Measurements from ENCODE around the gene CYB5B. TPM values are rescaled to one million over a fixed set of nuclear protein-coding genes. Genes with fewer than 3 reads are reported as not detected.

The CYB5B gene
- total and polyA plus RNA-seq, 2 donors (not counting 3 experiments of a cell fraction or from before 2014, with no cell fraction given), result 175 to 176 TPM

- dilution Hi-C loops (cut with MboI; ENCODE audit: extremely low pct_ligation_motif_present, low sequenced_read_pairs) (no loop called here), intact Hi-C loops (cut with micrococcal nuclease) (no loop called here)
- POLR2A ChIA-PET, result no interaction called here
- Histone ChIP-seq H3K4me1 (ENCODE audit: control insufficient read depth, extremely low read depth, insufficient read depth, low read length) (no peaks in the 10 kb centered on the region), H3K27ac (ENCODE audit: insufficient read depth, low read depth, low read length) (no peak overlapping the region), H3K9ac (replicated peaks; ENCODE audit: extremely low read depth, insufficient read depth, low read length) (no peak overlapping the region), H3K36me3 (ENCODE audit: control insufficient read depth in 2 of 2, extremely low read depth in 1 of 2, insufficient read depth in 2 of 2, low read length in 2 of 2) (no peaks in the 10 kb centered on the region), H4K20me1 (replicated peaks; ENCODE audit: control insufficient read depth, extremely low read depth, insufficient read depth, low read length) (no peaks in the 10 kb centered on the region), H3K27me3 (ENCODE audit: control insufficient read depth in 2 of 2, insufficient read depth in 2 of 2, low read length in 2 of 2) (peaks cover 0 to 1% of the 10 kb centered on the region in 2 experiments), H3K9me3 (replicated peaks; ENCODE audit: control insufficient read depth, insufficient read depth, low read length) (no peaks in the 10 kb centered on the region), H3K4me3 (replicated peaks in 1 of 3; ENCODE audit: insufficient read depth in 1 of 3, low read depth in 1 of 3, low read length in 3 of 3) (no peak overlapping the region), H3K9me1 (replicated peaks; ENCODE audit: control insufficient read depth, extremely low read depth, insufficient read depth, low read length) (no peaks in the 10 kb centered on the region), H3K79me2 (ENCODE audit: control insufficient read depth, insufficient read depth, low read length) (no peaks in the 10 kb centered on the region), H2AFZ (ENCODE audit: low read depth, low read length) (no peak overlapping the region), H3K4me2 (ENCODE audit: insufficient read depth, low read length) (no peak overlapping the region)
- DNase-seq (ENCODE audit: low read depth, low spot score) (no peak), FAIRE-seq (no peak)
- CTCF ChIA-PET, result no interaction called here
- BruUV-seq (replicated peaks), result no TSS peak
- TF ChIP-seq CTCF (IDR thresholded peaks at IDR 0.05; ENCODE audit: extremely low read depth in 1 of 2, insufficient read depth in 1 of 2, low read depth in 1 of 2, low read length in 2 of 2) (no peak), FOS (IDR thresholded peaks at IDR 0.05; ENCODE audit: borderline replicate concordance, insufficient read depth, low read length) (no peak), MYC (IDR thresholded peaks at IDR 0.05; ENCODE audit: low read depth, low read length) (no peak), JUN (IDR thresholded peaks at IDR 0.05; ENCODE audit: borderline replicate concordance, insufficient read depth, insufficient read length, low read depth) (no peak), GATA2 (IDR thresholded peaks at IDR 0.05; ENCODE audit: insufficient read depth, insufficient read length, low read depth, low read length) (no peak)
- TF ChIP-seq, protein P1, sequence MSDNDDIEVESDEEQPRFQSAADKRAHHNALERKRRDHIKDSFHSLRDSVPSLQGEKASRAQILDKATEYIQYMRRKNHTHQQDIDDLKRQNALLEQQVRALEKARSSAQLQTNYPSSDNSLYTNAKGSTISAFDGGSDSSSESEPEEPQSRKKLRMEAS (IDR thresholded peaks at IDR 0.05; ENCODE audit: insufficient read depth, insufficient read length), result no peak
Observed at GRCh38 chr16:69503244-69503643, 78.8 kb downstream of the CYB5B start.

Data from endothelial cell of umbilical vein (primary cell).